BLaER1 (cell line): ENCODE results near the gene CREBZF.
"Not testable (repeated sequence)": the region's sequence is repeated elsewhere in the genome, so short reads cannot be mapped to it uniquely, and the experiment has no call there.

Experiments used
- H3K27ac ChIP-seq: shearing (Covaris generic); formaldehyde crosslinking; 2 replicates; pipeline ENCODE4 v1.8.1; 2022
- H3K27me3 ChIP-seq: shearing (Covaris generic); formaldehyde crosslinking; 2 replicates; pipeline ENCODE4 v1.8.1; 2022
- H3K36me3 ChIP-seq: shearing (Covaris generic); formaldehyde crosslinking; 2 replicates; pipeline ENCODE4 v1.8.1; 2022
- H3K4me1 ChIP-seq: shearing (Covaris generic); formaldehyde crosslinking; 2 replicates; pipeline ENCODE4 v1.8.1; 2022
- H3K4me2 ChIP-seq: shearing (Covaris generic); formaldehyde crosslinking; 2 replicates; pipeline ENCODE4 v1.8.1; 2022
- H3K4me3 ChIP-seq: shearing (Covaris generic); formaldehyde crosslinking; 2 replicates; pipeline ENCODE4 v1.8.1; 2022
- H3K9ac ChIP-seq: shearing (Covaris generic); formaldehyde crosslinking; 2 replicates; pipeline ENCODE4 v1.8.1; 2022
- H3K9me3 ChIP-seq: shearing (Covaris generic); formaldehyde crosslinking; 2 replicates; pipeline ENCODE4 v1.8.1; 2022
- H4K20me1 ChIP-seq: shearing (Covaris generic); formaldehyde crosslinking; 2 replicates; pipeline ENCODE4 v1.8.1; 2022
- Cebpa-rat ChIP-seq: shearing (Covaris generic); IDR thresholded peaks from 2 replicates; pipeline ENCODE4 v1.8.1; 2022

CREBZF gene

DNA sequence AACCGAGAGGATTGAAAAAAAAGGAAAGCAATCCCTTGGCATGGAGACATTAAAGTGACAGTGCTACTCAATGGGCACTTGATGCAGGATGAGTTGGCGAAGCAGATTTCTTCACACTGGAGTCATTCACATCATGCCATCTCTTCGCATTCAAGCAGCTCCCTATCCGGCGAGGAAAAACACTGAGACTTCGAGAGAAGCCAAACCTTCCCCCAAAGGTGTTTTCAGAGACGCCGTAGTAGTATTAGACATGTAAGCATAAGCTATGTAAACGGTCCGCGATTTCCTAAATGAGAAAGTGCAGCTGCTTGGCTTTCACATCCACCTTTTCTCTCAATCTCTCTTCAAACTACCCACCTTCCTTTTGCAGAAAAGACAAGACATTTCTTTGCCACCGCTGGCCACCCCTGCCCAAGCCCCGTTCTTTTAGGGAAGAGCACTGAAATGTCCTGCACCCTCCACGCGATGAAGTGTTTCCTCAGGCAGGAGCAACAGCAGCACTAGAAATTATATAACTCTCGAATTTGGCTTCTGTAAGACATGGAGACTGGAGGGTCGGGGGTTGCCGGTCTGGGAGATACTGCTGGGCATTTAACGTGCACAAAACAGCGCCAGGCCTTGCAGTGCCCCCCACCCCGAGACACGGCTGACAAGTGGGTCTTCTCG, 37.5 kb downstream of the CREBZF start, which contains the start of gene DLG2:
DLG2 (minus strand) TSS at position 13 of the 666 bp plus-strand sequence.
- Histone ChIP-seq H3K36me3 (peaks cover 23% of the 10 kb centered on the region; the same call in 1 of the 2 replicates), H3K4me1 (peaks cover 32% of the 10 kb centered on the region), H4K20me1 (no peaks in the 10 kb centered on the region; the same call in 1 of the 2 replicates), H3K27ac (peak within 1 kb of the TSS; percentile 52), H3K27me3 (no peaks in the 10 kb centered on the region), H3K4me2 (peak within 1 kb of the TSS; percentile 93), H3K9ac (peak within 1 kb of the TSS; percentile 72), H3K4me3 (peak within 1 kb of the TSS; percentile 72), H3K9me3 (no peaks in the 10 kb centered on the region)
- TF ChIP-seq Cebpa-rat: no peak

DNA sequence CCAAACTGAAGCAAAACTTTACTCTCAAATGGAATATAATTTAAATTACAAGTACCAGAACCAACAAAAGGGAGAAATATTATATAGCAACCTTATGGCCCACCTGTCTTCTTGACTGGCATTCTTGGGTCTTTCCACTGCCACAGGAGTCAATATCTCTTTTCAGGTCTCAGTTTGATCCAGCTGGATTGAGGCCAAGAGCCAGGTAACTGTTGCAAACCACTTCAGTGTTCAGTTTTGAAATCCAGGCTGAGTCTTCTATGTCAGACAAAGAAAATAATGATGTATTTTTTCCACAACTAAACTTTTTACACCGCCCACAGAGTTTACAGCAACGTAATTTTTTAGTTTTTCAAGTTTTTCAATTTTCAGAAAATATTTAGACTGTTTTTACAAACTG, 38.4 kb downstream of the CREBZF start:
- no peak overlapping the region for H3K9ac ChIP-seq
- no peaks in the 10 kb centered on the region for H3K27me3 ChIP-seq
- no peak overlapping the region for H3K4me3 ChIP-seq
- no peaks in the 10 kb centered on the region; the same call in 1 of the 2 replicates for H4K20me1 ChIP-seq
- TF ChIP-seq Cebpa-rat: no peak
- peaks cover 16% of the 10 kb centered on the region; the same call in 1 of the 2 replicates for H3K36me3 ChIP-seq
- peak overlapping the region; percentile 93 for H3K4me2 ChIP-seq
- H3K4me1 ChIP-seq: peaks cover 32% of the 10 kb centered on the region
- no peak overlapping the region for H3K27ac ChIP-seq
- no peaks in the 10 kb centered on the region for H3K9me3 ChIP-seq

DNA sequence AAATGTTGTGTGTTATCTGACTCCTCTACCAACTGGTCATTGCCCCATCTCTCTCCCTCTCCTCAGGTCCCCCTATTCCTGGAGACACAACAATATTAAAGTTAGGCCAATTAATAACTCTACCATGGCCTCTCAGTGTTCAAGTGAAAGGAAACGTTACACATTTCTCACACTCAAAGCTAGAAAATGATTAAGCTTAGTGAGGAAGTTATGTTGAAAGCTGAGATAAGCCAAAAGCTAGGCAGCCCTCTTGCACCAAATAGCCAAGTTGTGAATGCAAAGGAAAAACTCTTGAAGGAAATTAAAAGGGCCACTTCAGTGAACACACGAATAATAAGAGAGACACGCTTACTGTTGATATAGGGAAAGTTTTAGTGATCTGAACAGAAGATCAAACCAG, 44.7 kb downstream of the CREBZF start:
- no peak overlapping the region for H3K4me2 ChIP-seq
- no peak overlapping the region for H3K4me3 ChIP-seq
- no peaks in the 10 kb centered on the region for H3K9me3 ChIP-seq
- H3K4me1 ChIP-seq: no peaks in the 10 kb centered on the region
- no peaks in the 10 kb centered on the region for H3K27me3 ChIP-seq
- H3K36me3 ChIP-seq: no peaks in the 10 kb centered on the region
- no peak overlapping the region for H3K27ac ChIP-seq
- H4K20me1 ChIP-seq: no peaks in the 10 kb centered on the region
- H3K9ac ChIP-seq: no peak overlapping the region
- no peak for TF ChIP-seq Cebpa-rat

DNA sequence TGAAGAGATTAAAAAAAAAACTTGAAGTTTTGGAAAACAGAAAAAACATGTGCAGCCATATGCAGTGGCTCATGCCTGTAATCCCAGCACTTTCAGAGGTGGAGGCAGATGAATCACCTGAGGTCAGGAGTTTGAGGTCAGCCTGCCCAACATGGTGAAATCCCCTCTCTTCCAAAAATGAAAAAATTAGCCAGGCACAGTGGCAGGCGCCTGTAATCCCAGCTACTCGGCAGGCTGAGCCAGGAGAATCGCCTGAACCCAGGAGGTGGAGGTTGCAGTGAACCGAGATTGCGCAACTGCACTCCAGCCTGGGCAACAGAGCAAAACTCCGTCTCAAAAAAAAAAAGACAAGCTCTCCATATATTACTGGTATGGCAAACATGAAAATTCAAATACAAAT, 45.4 kb downstream of the CREBZF start:
- TF ChIP-seq Cebpa-rat: peak; percentile 94
- H3K27me3 ChIP-seq: no peaks in the 10 kb centered on the region
- H3K36me3 ChIP-seq: no peaks in the 10 kb centered on the region
- H3K4me1 ChIP-seq: no peaks in the 10 kb centered on the region
- H3K4me2 ChIP-seq: no peak overlapping the region
- H3K27ac ChIP-seq: no peak overlapping the region
- H3K9me3 ChIP-seq: no peaks in the 10 kb centered on the region
- H4K20me1 ChIP-seq: no peaks in the 10 kb centered on the region
- H3K9ac ChIP-seq: no peak overlapping the region
- H3K4me3 ChIP-seq: no peak overlapping the region

DNA sequence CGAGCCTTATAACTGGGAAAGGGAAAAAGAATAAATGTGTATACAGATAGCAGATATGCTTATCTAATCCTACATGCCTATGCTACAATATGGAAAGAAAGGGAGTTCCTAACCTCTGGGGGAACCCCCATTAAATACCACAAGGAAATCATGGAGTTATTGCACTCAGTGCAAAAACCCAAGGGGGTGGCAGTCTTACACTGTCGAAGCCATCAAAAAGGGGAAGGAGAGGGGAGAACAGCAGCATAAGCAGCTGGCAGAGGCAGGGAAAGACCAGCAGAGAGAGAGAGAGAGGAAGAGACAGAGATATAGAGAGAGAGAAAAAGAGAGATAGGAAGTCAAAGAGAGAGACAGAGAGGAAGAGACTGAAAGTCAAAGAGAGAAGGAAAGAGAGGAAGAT, 53.3 kb downstream of the CREBZF start:
- H3K4me2 ChIP-seq, H3K4me1 ChIP-seq, H3K27me3 ChIP-seq, H4K20me1 ChIP-seq, H3K27ac ChIP-seq, H3K36me3 ChIP-seq, H3K4me3 ChIP-seq, H3K9ac ChIP-seq: not testable (repeated sequence)
- H3K9me3 ChIP-seq: peaks cover 15% of the 10 kb centered on the region
